GM12892 (cell line): ENCODE measurements around the gene SLC15A5.

ENCODE experiments used
- POLR2A ChIP-seq: IDR thresholded peaks from 2 replicates; pipeline ENCODE4 v1.6.1; 2011; ENCODE audit warnings: low read depth, low read length, control low read depth
- POLR2AphosphoS5 ChIP-seq: IDR thresholded peaks from 2 replicates; pipeline ENCODE4 v1.6.1; 2011; ENCODE audit warnings: low read depth, low read length, control low read depth
- TAF1 ChIP-seq: IDR thresholded peaks from 2 replicates; pipeline ENCODE4 v1.6.1; 2011; ENCODE audit warnings: low read depth, mild to moderate bottlenecking, control low read depth, low read length, borderline replicate concordance

GRCh38 chr12:16281157-16281556 is 3.7 kb upstream of the SLC15A5 start:
- TF ChIP-seq TAF1: no peak
- no peak for TF ChIP-seq POLR2A
- TF ChIP-seq POLR2AphosphoS5: no peak
